OCI-LY1 (cell line): ENCODE results near the gene SYNJ1.
A peak's percentile ranks its signal among the peaks of the same experiment; 100 is the strongest.

ENCODE experiments used
- H2AFZ ChIP-seq: fragments of 200-600 bp; sonication (generic), shearing (Covaris generic); 2 replicates; pipeline ENCODE4 v1.6.0; 2014; ENCODE audit warnings: antibody characterized with exemption, mild to moderate bottlenecking, low read length
- H3F3A ChIP-seq: fragments of 200-600 bp; sonication (generic), shearing (Covaris generic); 2 replicates; pipeline ENCODE4 v1.6.0; 2014; ENCODE audit warnings: mild to moderate bottlenecking, antibody characterized with exemption, low read length, moderate library complexity; ENCODE audit not compliant: insufficient read depth
- H3K27ac ChIP-seq: fragments of 200-600 bp; sonication (generic); 2 replicates; pipeline ENCODE4 v1.5.1; 2014; ENCODE audit warnings: low read length, mixed run types, mild to moderate bottlenecking, low read depth; ENCODE audit not compliant: poor library complexity, severe bottlenecking
- H3K27me3 ChIP-seq: fragments of 200-600 bp; sonication (generic); 2 replicates; pipeline ENCODE4 v1.6.0; 2014; ENCODE audit warnings: antibody characterized with exemption, mild to moderate bottlenecking, low read length, moderate library complexity; ENCODE audit not compliant: insufficient read depth
- H3K36me3 ChIP-seq: fragments of 200-600 bp; sonication (generic); 2 replicates; pipeline ENCODE4 v1.6.1; 2014; ENCODE audit warnings: mild to moderate bottlenecking, antibody characterized with exemption, low read length, moderate library complexity, mixed read lengths; ENCODE audit not compliant: insufficient read depth
- H3K4me1 ChIP-seq: fragments of 200-600 bp; sonication (generic); 2 replicates; pipeline ENCODE4 v1.5.1; 2014; ENCODE audit warnings: mild to moderate bottlenecking, low read length, moderate library complexity; ENCODE audit not compliant: insufficient read depth, severe bottlenecking
- H3K4me2 ChIP-seq: fragments of 200-600 bp; sonication (generic), shearing (Covaris generic); 2 replicates; pipeline ENCODE4 v1.6.1; 2014; ENCODE audit warnings: low read length
- H3K4me3 ChIP-seq: fragments of 200-600 bp; sonication (generic); 2 replicates; pipeline ENCODE4 v1.5.1; 2014; ENCODE audit warnings: low read length, low read depth, mild to moderate bottlenecking, mixed read lengths; ENCODE audit not compliant: poor library complexity, severe bottlenecking
- H3K79me2 ChIP-seq: fragments of 200-600 bp; shearing (Covaris generic); 2 replicates; pipeline ENCODE4 v1.6.1; 2016; ENCODE audit warnings: mixed run types, low read length, mixed read lengths; ENCODE audit not compliant: insufficient read depth
- H3K9ac ChIP-seq: fragments of 200-600 bp; sonication (generic), shearing (Covaris generic); 2 replicates; pipeline ENCODE4 v1.6.1; 2014; ENCODE audit warnings: mild to moderate bottlenecking, low read length, mixed read lengths
- H3K9me2 ChIP-seq: fragments of 200-600 bp; sonication (generic), shearing (Covaris generic); 2 replicates; pipeline ENCODE4 v1.6.1; 2014; ENCODE audit warnings: low read depth, mild to moderate bottlenecking, low read length, mixed read lengths
- H3K9me3 ChIP-seq: fragments of 200-600 bp; shearing (Covaris generic); 2 replicates; pipeline ENCODE4 v1.6.1; 2014; ENCODE audit warnings: low read length, mixed read lengths
- H4K20me1 ChIP-seq: fragments of 200-600 bp; sonication (generic), shearing (Covaris generic); 2 replicates; pipeline ENCODE4 v1.6.0; 2016; ENCODE audit warnings: mild to moderate bottlenecking, low read length; ENCODE audit not compliant: insufficient read depth
- EZH2 ChIP-seq: fragments of 200-600 bp; sonication (generic), shearing (Covaris generic); IDR thresholded peaks from 2 replicates; pipeline ENCODE4 v1.8.0; 2017; ENCODE audit warnings: borderline replicate concordance, mixed run types, mild to moderate bottlenecking, antibody characterized with exemption, low read length, moderate library complexity, mixed read lengths
- TF ChIP-seq, protein P1 (sequence below): fragments of 200-600 bp; sonication (generic), shearing (Covaris generic); IDR thresholded peaks from 2 replicates; pipeline ENCODE4 v1.5.1; 2017; ENCODE audit warnings: mild to moderate bottlenecking, antibody characterized with exemption, low read length, moderate library complexity, mixed read lengths

The SYNJ1 gene

DNA sequence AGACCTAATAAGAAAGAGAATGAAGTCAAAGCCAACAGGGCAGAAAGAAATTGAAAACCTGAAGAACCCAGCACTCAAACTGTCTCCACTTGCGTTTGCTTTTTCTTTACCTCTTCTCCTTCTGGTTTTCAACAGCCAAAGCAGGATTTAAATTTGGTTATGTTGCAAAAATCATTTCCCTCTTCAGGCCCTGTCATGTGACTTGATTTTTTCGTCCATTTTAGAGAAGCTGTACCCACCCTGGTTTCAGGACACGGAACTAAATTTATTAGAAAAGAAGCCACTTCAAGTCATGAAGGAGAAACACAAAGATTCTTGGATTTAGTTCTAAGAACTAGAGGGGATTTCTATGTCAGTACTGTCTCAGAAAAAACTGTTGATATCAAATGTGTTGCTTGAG lies 1.0 kb upstream of the SYNJ1 start:
- Histone ChIP-seq H2AFZ (no peak overlapping the region), H3K4me2 (peak overlapping the region; percentile 69), H3K9ac (no peak overlapping the region; the same call in 1 of the 2 replicates), H3K36me3 (peaks cover 10% of the 10 kb centered on the region; the same call in 1 of the 2 replicates), H3K27ac (no peak overlapping the region), H3K9me3 (no peaks in the 10 kb centered on the region), H3K9me2 (no peaks in the 10 kb centered on the region), H3K79me2 (no peaks in the 10 kb centered on the region), H3K4me1 (peaks cover 21% of the 10 kb centered on the region), H3F3A (no peaks in the 10 kb centered on the region), H3K4me3 (peak overlapping the region; percentile 77), H4K20me1 (no peaks in the 10 kb centered on the region), H3K27me3 (no peaks in the 10 kb centered on the region)
- no peak for TF ChIP-seq EZH2
- TF ChIP-seq, protein P1, sequence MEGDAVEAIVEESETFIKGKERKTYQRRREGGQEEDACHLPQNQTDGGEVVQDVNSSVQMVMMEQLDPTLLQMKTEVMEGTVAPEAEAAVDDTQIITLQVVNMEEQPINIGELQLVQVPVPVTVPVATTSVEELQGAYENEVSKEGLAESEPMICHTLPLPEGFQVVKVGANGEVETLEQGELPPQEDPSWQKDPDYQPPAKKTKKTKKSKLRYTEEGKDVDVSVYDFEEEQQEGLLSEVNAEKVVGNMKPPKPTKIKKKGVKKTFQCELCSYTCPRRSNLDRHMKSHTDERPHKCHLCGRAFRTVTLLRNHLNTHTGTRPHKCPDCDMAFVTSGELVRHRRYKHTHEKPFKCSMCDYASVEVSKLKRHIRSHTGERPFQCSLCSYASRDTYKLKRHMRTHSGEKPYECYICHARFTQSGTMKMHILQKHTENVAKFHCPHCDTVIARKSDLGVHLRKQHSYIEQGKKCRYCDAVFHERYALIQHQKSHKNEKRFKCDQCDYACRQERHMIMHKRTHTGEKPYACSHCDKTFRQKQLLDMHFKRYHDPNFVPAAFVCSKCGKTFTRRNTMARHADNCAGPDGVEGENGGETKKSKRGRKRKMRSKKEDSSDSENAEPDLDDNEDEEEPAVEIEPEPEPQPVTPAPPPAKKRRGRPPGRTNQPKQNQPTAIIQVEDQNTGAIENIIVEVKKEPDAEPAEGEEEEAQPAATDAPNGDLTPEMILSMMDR = no peak

DNA sequence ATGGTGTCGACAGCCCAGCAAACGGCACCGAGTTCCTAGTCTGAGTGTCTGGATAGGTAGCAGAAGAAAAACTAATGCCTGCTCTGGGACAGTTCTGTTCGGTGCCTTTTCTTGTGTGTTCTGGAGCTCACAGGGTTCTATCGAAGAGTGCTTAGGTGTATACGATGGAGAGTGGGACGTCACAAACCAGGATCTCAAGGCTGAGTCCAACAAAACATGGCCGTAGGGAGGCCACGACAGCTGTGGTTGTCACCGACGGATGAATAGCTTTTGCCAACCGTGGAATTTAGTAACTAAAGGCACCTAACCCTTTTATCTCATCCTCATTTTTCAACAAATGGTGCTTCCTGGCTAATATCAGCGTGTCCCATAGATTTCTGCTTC lies 635 bp upstream of the SYNJ1 start:
- no peaks in the 10 kb centered on the region for H3F3A ChIP-seq
- TF ChIP-seq, protein P1 = no peak
- TF ChIP-seq EZH2 = no peak
- H3K4me3 ChIP-seq = peak overlapping the region; percentile 77
- H3K9me2 ChIP-seq = no peaks in the 10 kb centered on the region
- H3K36me3 ChIP-seq = peaks cover 6% of the 10 kb centered on the region; the same call in 1 of the 2 replicates
- peak overlapping the region; percentile 74 for H3K9ac ChIP-seq
- peak overlapping the region; percentile 69 for H3K4me2 ChIP-seq
- H2AFZ ChIP-seq = no peak overlapping the region
- H3K9me3 ChIP-seq = no peaks in the 10 kb centered on the region
- no peaks in the 10 kb centered on the region for H3K27me3 ChIP-seq
- no peaks in the 10 kb centered on the region for H4K20me1 ChIP-seq
- peaks cover 21% of the 10 kb centered on the region for H3K4me1 ChIP-seq
- no peaks in the 10 kb centered on the region for H3K79me2 ChIP-seq
- H3K27ac ChIP-seq = no peak overlapping the region

DNA sequence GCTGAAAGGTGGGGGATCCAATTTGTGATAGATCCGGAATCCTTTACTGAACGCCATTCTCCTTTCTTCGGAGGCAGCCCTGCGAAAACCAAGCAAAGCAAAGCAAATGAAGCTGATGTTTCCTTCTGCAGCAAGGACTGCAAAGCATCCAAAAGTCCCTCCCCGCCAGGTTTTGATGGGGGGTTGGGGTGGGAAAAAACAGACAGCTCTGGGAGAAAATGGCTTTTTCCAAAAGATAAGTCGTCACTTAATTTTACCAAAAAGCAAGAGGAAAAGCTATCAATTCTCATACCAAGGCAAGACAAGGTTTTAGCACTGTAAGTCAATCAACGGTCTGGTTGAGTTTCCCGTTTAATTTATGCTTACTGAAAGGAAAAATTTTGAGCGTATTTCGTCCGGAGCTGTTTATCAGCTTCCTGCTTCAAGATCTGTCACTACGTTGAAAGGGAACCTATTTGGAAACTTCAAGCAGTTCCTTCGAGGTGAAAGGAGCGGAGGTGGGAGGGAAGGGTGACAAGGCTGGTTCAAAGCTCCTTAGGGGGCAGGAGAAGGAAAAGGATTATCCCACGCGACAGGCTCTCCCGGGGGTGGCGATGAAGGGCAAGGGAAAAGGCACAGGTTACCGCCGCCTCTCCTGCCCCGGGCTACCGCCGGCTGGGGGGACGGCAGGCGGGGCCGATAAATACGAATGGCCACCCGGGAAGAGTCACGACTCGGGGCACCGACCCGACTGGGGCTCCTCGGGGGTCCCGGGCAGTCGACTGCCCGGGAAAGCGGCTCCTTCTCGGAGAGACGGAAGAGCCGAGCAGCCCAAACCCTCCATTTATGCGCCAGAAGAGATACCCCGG lies 750 bp downstream of the SYNJ1 start:
- Histone ChIP-seq H3K27ac (no peak overlapping the region), H3K4me3 (peak overlapping the region; percentile 77), H3K4me2 (peak overlapping the region; percentile 69), H3K79me2 (no peaks in the 10 kb centered on the region), H4K20me1 (no peaks in the 10 kb centered on the region), H2AFZ (no peak overlapping the region), H3K9me3 (no peaks in the 10 kb centered on the region), H3F3A (no peaks in the 10 kb centered on the region), H3K4me1 (peaks cover 21% of the 10 kb centered on the region), H3K9me2 (no peaks in the 10 kb centered on the region), H3K27me3 (no peaks in the 10 kb centered on the region), H3K9ac (peak overlapping the region; percentile 72), H3K36me3 (0 out of 2 replicates have a peak, but pooled peaks cover 3% of the 10 kb centered on the region)
- TF ChIP-seq, protein P1 = no peak
- no peak for TF ChIP-seq EZH2
